Fibroblast of the aortic adventitia (primary cell): Measurements from ENCODE around the gene IP6K3. TPM values are rescaled to one million over a fixed set of nuclear protein-coding genes. Genes with fewer than 3 reads are reported as not detected.

Experiments used
- DNase-seq: peaks from one replicate; pipeline ENCODE4 v3.0.0-alpha.2; 2010; ENCODE audit warnings: low read depth
- H3K4me3 ChIP-seq: 2 replicates; pipeline ENCODE4 v1.5.1; 2011; ENCODE audit warnings: low read depth, mild to moderate bottlenecking, control low read depth, low read length, moderate library complexity
- total RNA-seq: library from RNA; depleted of rRNA; stranded (reverse); fragments of >200 nt; gene quantifications from 2 replicates; pipeline ENCODE4 v1.2.3, GENCODE V29; 2012; ENCODE audit warnings: low replicate concordance
- TF ChIP-seq, protein P1 (sequence below): IDR thresholded peaks from 2 replicates; pipeline ENCODE4 v1.5.1; 2011; ENCODE audit warnings: mild to moderate bottlenecking, low read length, control low read depth, inconsistent platforms; ENCODE audit not compliant: insufficient read depth

The IP6K3 gene
- total RNA-seq, 1 donor: not detected

DNA sequence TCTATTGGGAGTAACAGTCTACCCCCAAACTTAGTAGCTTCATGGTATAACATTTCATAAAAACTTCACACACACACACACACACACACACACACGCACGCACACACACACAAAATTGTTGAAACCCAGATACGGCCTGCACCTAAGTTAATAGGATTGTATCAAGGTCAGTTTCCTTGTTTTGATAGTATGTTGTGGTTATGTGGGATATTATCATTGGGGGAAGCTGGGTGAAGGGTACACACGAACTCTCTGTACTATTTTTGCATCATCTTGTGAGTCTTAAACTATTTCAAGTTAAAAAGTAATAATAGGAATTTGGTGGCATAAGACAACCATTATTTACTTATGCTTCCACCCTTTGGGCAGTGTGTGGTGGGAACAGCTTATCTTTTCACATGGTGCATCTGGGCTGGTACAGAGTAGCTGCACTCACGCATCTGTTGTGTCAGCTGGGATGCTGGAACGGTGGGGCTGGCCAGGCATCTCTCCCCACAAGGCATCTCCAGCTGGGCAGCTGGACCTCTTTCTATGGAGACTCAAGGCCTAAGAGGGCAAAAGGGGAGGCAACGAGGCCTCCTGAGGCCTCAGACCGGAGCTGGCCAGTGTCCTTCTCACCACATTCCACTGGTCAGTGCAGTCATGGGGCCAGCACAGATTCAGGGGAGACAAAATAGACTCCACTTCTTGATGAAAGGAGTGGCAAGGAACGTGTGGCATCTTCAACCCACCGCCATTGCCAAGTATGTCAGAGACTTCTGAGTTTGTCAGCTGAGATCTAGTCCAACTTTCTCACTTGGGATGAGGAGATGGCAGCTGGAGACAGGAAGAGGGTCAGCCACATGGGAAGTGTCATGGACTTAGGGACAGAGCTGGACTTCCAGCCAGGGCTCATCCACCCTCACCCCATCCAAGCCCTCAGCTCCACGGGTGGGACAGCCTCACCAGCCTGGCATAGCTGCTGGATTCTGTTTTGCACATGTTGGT is 20.5 kb upstream of the IP6K3 start:
- H3K4me3 ChIP-seq: no peak overlapping the region
- DNase-seq: no peak
- TF ChIP-seq, protein P1, sequence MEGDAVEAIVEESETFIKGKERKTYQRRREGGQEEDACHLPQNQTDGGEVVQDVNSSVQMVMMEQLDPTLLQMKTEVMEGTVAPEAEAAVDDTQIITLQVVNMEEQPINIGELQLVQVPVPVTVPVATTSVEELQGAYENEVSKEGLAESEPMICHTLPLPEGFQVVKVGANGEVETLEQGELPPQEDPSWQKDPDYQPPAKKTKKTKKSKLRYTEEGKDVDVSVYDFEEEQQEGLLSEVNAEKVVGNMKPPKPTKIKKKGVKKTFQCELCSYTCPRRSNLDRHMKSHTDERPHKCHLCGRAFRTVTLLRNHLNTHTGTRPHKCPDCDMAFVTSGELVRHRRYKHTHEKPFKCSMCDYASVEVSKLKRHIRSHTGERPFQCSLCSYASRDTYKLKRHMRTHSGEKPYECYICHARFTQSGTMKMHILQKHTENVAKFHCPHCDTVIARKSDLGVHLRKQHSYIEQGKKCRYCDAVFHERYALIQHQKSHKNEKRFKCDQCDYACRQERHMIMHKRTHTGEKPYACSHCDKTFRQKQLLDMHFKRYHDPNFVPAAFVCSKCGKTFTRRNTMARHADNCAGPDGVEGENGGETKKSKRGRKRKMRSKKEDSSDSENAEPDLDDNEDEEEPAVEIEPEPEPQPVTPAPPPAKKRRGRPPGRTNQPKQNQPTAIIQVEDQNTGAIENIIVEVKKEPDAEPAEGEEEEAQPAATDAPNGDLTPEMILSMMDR: no peak

DNA sequence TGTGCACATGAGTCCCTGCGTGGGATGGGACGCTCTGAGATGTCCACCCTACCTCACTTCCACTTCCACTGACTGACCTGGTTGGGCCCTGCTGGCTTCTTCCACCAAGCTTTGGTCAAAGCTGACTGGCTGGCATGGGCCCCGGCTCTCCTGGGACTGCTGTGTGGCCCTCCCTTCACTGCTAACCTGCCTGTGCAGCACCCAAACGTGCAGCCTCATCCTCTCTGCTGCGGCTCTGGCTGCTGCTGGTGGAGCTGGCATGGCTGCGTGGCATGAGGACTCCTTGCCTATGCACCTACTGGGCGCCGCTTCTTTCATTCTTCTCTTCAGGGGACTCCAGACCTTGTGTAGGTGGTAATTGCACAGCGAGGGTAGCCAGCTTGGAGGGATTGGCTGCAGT is 18.7 kb upstream of the IP6K3 start:
- DNase-seq: no peak

DNA sequence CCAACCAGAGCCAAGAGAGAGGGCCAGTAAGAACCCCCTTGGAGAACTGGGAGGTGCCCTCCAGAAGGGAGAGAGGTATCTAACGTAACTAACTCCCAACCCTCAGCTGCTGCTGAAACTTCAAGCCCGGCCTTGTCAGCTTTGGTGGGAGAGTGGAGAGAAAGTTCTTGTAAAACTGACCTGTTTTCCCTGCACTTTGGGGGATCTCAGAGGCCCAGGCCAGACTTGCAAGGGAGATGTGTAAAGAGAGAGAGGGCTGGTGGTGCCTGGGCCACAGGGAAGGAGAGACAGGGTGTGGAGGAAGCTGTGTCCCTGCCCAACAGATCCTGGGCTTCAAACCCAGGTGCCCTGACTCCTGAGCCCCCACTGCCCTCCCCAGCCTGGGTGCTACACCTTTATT is 17.3 kb upstream of the IP6K3 start:
- H3K4me3 ChIP-seq: no peak overlapping the region
- TF ChIP-seq, protein P1: no peak
- no peak for DNase-seq

More for the DNA sequence above, 18.7 kb upstream of the IP6K3 start:
- H3K4me3 ChIP-seq: no peak overlapping the region
- TF ChIP-seq, protein P1: no peak

DNA sequence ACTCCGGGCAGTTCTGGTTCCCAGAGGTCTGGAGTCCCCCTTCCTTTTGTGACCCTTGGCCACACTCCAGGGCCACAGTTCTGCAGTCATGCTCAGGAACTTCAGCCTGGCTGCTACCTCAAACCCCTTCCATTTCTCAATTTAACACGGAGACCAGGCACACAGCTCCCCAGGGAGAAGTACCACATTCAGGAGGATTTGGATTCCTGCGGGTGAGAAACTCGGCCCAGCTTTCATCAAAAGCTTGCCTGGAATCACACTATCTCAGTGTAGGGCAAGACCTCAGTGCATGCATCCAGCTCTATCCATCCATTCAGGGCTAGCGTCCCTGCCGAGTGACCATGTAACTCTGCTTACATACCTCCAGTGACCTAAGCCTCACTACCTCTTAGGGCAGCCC is 16.8 kb upstream of the IP6K3 start:
- DNase-seq: no peak
- TF ChIP-seq, protein P1: no peak

DNA sequence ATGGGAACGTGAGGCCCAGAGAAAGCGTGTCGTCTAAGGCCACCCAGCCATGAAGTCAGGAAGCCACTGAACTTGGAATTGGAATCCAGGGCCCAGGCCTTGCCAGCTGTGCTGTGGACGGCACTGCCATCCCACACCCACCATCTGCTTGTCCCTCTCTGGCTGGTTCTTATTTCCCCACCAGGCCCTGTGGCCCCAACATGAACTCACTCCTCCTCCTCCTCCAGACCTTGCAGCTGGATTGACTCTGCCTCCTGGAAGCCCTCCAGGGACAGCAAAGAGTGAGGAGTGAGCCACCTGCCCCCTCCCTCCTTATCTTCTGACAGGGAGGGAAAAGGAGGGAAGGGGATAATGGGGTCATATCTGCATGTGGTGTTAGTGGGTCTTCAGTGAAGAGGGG is 16.0 kb upstream of the IP6K3 start:
- DNase-seq: no peak
- H3K4me3 ChIP-seq: no peak overlapping the region
- TF ChIP-seq, protein P1: no peak

More for the DNA sequence above, 16.8 kb upstream of the IP6K3 start:
- H3K4me3 ChIP-seq: no peak overlapping the region

DNA sequence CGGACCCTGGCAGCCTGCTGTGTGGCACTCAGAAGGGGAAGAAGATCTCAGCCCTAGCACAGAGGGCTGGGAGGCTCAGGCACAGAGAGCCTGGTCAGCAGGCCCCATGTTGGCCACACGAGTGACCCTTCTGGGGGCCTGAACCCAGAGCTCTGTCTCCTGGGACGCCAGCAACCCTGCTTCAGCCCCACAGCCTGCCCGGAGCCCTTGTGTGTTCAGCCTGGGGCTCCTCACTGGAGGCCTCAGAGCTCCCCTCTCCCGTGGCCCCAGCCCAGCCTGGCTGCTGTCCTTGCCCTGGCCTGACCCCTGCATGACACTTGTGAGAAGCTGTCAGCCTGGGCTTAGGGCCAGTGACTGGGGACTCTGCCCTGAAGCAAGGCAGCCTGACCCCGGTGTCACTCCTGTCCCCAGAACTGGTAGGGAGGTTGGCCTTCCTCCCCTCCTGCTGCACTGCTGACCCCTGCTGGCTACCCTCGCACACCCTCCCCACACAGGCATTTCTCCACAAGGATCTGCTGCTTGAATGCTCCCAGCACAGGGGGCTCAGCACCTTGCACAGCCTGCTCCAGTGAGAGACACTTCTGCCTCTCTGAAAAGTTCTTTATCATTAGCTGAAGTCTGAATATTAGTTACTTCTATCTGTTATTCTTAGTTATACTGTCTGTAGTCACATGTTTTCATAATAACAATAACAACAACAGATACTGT is 15.4 kb upstream of the IP6K3 start:
- DNase-seq: peak; percentile 39
- TF ChIP-seq, protein P1: peak; percentile 61
- no peak overlapping the region for H3K4me3 ChIP-seq
